ENCODE results near the gene ZDHHC11.
"Not testable (repeated sequence)": the region's sequence is repeated elsewhere in the genome, so short reads cannot be mapped to it uniquely, and the experiment has no call there.

DNA sequence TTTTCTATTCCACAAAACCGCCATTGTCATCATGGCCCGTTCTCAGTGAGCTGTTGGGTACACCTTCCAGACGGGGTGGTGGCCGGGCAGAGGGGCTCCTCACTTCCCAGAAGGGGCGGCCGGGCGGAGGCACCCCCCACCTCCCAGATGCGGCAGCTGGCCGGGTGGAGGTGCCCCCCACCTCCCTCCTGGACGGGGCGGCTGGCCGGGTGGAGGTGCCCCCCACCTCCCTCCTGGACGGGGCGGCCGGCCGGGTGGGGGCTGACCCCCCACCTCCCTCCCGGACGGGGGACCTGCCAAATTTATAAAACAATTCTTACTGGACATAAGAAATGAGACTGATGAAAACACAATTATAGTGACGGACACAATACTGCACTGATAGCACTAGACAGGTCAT, 22.6 kb downstream of the ZDHHC11 start:
- TF ChIP-seq POLR2A, CTCF (IDR thresholded peaks at IDR 0.05): not testable (repeated sequence)

Data from esophagus squamous epithelium (tissue), 4 donors.